ENCODE results near the gene SPATA9. TPM values are rescaled to one million over a fixed set of nuclear protein-coding genes. Genes with fewer than 3 reads are reported as not detected.

The SPATA9 gene
- total and polyA plus RNA-seq, 2 of the 13 experiments (the other 11 are each of a cell fraction or from before 2014, with no cell fraction given) = not detected

- TF ChIP-seq ZNF510 (CRISPR knock-in tag; IDR thresholded peaks at IDR 0.05; ENCODE audit: low read depth) = no peak
- TF ChIP-seq NR2F1 (CRISPR knock-in tag; IDR thresholded peaks at IDR 0.05) = no peak; a peak in 1 of 4 replicates
- no peak for TF ChIP-seq TRIM22 (IDR thresholded peaks at IDR 0.05)
- no peak for TF ChIP-seq TAF15 (IDR thresholded peaks at IDR 0.05; ENCODE audit: low read depth, low read length, poor library complexity, severe bottlenecking)
- no peak for TF ChIP-seq ZBTB3 (CRISPR knock-in tag; IDR thresholded peaks at IDR 0.05; ENCODE audit: borderline replicate concordance, low read depth)
- no peak for TF ChIP-seq EZH2 (conservative IDR thresholded peaks at IDR 0.05; ENCODE audit: low read depth, low read length)
- no peak for TF ChIP-seq ZNF205 (CRISPR knock-in tag; IDR thresholded peaks at IDR 0.05)
- peak; percentile 15 for TF ChIP-seq KLF6 (CRISPR knock-in tag; IDR thresholded peaks at IDR 0.05)
- no peak for TF ChIP-seq ESRRA (CRISPR knock-in tag; IDR thresholded peaks at IDR 0.05; ENCODE audit: low read depth)
- peak; percentile 42; the same call in 1 of the 2 replicates for TF ChIP-seq ZNF343 (CRISPR knock-in tag; IDR thresholded peaks at IDR 0.05)
- TF ChIP-seq TBX3 (IDR thresholded peaks at IDR 0.05; ENCODE audit: borderline replicate concordance) = no peak
- TF ChIP-seq ZBTB34 (CRISPR knock-in tag; IDR thresholded peaks at IDR 0.05) = no peak
- no peak for TF ChIP-seq ZNF660 (CRISPR knock-in tag; IDR thresholded peaks at IDR 0.05; ENCODE audit: borderline replicate concordance, low read depth)
- TF ChIP-seq HNF1A (IDR thresholded peaks at IDR 0.05; ENCODE audit: low read depth) = no peak
- no peak; the same call in 1 of the 2 replicates for TF ChIP-seq HNF1A (CRISPR knock-in tag; IDR thresholded peaks at IDR 0.05; ENCODE audit: borderline replicate concordance)
- peak; percentile 59 for TF ChIP-seq ZFX (CRISPR knock-in tag; IDR thresholded peaks at IDR 0.05; ENCODE audit: low read depth)
- TF ChIP-seq ZZZ3 (CRISPR knock-in tag; IDR thresholded peaks at IDR 0.05; ENCODE audit: borderline replicate concordance) = no peak
- TF ChIP-seq ZNF253 (CRISPR knock-in tag; IDR thresholded peaks at IDR 0.05; ENCODE audit: borderline replicate concordance) = no peak
- TF ChIP-seq ZMAT3 (CRISPR knock-in tag; conservative IDR thresholded peaks at IDR 0.05) = no peak
- TF ChIP-seq GRHL1 (CRISPR knock-in tag; conservative IDR thresholded peaks at IDR 0.05) = no peak
- no peak for TF ChIP-seq MYNN (CRISPR knock-in tag; IDR thresholded peaks at IDR 0.05; ENCODE audit: low read depth)
Measured at GRCh38 chr5:95730730-95731570, 48.2 kb upstream of the SPATA9 start, which contains the start of gene RHOBTB3 (continued).
